DOHH2 (cell line): ENCODE results near the gene PARP8.

Source experiments
- H3F3A ChIP-seq: fragments of 200-600 bp; sonication (generic), shearing (Covaris generic); 2 replicates; pipeline ENCODE4 v1.6.0; 2016; ENCODE audit warnings: antibody characterized with exemption, mild to moderate bottlenecking; ENCODE audit not compliant: control insufficient read depth, insufficient read depth
- H3K27ac ChIP-seq: fragments of 200-600 bp; sonication (generic); 2 replicates; pipeline ENCODE4 v1.5.1; 2014; ENCODE audit warnings: low read depth, mild to moderate bottlenecking, low read length, moderate library complexity
- H3K27me3 ChIP-seq: fragments of 200-600 bp; sonication (generic); 2 replicates; pipeline ENCODE4 v1.6.1; 2014; ENCODE audit warnings: mild to moderate bottlenecking, low read length, mixed read lengths; ENCODE audit not compliant: control insufficient read depth
- H3K36me3 ChIP-seq: fragments of 200-600 bp; sonication (generic); 2 replicates; pipeline ENCODE4 v1.6.1; 2014; ENCODE audit warnings: mild to moderate bottlenecking, low read length, moderate library complexity, mixed read lengths; ENCODE audit not compliant: control insufficient read depth
- H3K4me1 ChIP-seq: fragments of 200-600 bp; sonication (generic); 2 replicates; pipeline ENCODE4 v1.6.1; 2014; ENCODE audit warnings: mild to moderate bottlenecking, low read length, mixed read lengths; ENCODE audit not compliant: control insufficient read depth
- H3K4me2 ChIP-seq: fragments of 200-600 bp; sonication (generic); 2 replicates; pipeline ENCODE4 v1.6.0; 2014; ENCODE audit warnings: mild to moderate bottlenecking, low read length, moderate library complexity
- H3K4me3 ChIP-seq: fragments of 200-600 bp; sonication (generic); 2 replicates; pipeline ENCODE4 v1.5.1; 2014; ENCODE audit warnings: mild to moderate bottlenecking, low read length, mixed read lengths
- H3K79me2 ChIP-seq: fragments of 200-600 bp; sonication (generic); 2 replicates; pipeline ENCODE4 v1.6.1; 2014; ENCODE audit warnings: mild to moderate bottlenecking, low read length, mixed read lengths; ENCODE audit not compliant: control insufficient read depth
- H3K9me2 ChIP-seq: fragments of 200-600 bp; sonication (generic); replicated peaks from 2 replicates; pipeline ENCODE4 v1.6.1; 2014; ENCODE audit warnings: mild to moderate bottlenecking, low read length, mixed read lengths; ENCODE audit not compliant: control insufficient read depth
- H3K9me3 ChIP-seq: fragments of 200-600 bp; sonication (generic); 2 replicates; pipeline ENCODE4 v1.6.1; 2014; ENCODE audit warnings: antibody characterized with exemption, low read length, mixed read lengths; ENCODE audit not compliant: control insufficient read depth, insufficient read depth
- H4K20me1 ChIP-seq: fragments of 200-600 bp; sonication (generic); 2 replicates; pipeline ENCODE4 v1.6.0; 2014; ENCODE audit warnings: low read depth, mild to moderate bottlenecking, antibody characterized with exemption, low read length, moderate library complexity; ENCODE audit not compliant: control insufficient read depth, insufficient read depth
- CTCF ChIP-seq: fragments of 200-600 bp; sonication (generic); IDR thresholded peaks from one replicate; pipeline ENCODE4 v1.5.1; 2014; ENCODE audit warnings: antibody characterized with exemption, mild to moderate bottlenecking, low read depth, low read length; ENCODE audit not compliant: poor library complexity, severe bottlenecking
- EZH2phosphoT487 ChIP-seq: fragments of 200-600 bp; sonication (generic); IDR thresholded peaks from 2 replicates; pipeline ENCODE4 v1.6.1; 2017; ENCODE audit warnings: borderline replicate concordance, mild to moderate bottlenecking, antibody characterized with exemption, low read length, moderate library complexity, mixed read lengths

PARP8 gene

DNA sequence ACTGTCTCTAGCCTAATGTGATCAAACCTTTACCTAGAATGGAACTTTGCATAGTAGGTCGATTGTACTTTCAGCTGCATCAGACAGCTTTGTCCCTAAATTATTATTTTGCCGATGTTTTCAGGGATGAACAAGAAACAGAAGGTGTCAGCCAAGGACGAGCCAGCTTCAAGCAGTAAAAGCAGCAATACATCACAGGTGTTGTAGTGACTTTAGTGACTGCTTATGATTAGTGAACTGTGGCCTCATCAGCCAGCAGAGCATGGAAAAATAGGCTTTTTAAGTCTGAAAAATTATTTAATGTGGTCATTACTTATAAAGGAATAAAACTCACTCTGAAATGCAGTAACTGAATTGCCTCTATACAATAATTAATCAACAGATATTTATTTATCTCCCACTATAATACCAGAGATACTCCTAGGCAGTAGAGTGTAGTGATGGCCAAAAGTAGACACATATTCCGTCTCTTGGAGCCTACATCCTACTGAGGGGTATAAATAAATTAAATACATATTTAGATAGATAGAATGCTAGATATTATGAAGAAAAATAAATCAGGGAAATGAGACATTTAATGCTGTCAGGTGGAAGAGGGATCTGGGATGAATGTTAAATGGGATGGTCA is 166.3 kb downstream of the PARP8 start:
- H3K4me1 ChIP-seq = no peaks in the 10 kb centered on the region
- H3K4me2 ChIP-seq = no peak overlapping the region
- H3K9me2 ChIP-seq = no peaks in the 10 kb centered on the region
- no peak for TF ChIP-seq EZH2phosphoT487
- TF ChIP-seq CTCF = no peak
- H3K4me3 ChIP-seq = no peak overlapping the region
- H3K79me2 ChIP-seq = no peaks in the 10 kb centered on the region
- H3K27me3 ChIP-seq = no peaks in the 10 kb centered on the region
- no peaks in the 10 kb centered on the region for H4K20me1 ChIP-seq
- H3K36me3 ChIP-seq = peaks cover 71% of the 10 kb centered on the region
- H3K9me3 ChIP-seq = no peaks in the 10 kb centered on the region
- no peak overlapping the region for H3K27ac ChIP-seq
- no peaks in the 10 kb centered on the region for H3F3A ChIP-seq

- Histone ChIP-seq H3K4me2 (no peak overlapping the region), H3K27me3 (no peaks in the 10 kb centered on the region), H3K4me1 (no peaks in the 10 kb centered on the region), H3F3A (no peaks in the 10 kb centered on the region), H3K9me3 (no peaks in the 10 kb centered on the region), H3K27ac (no peak overlapping the region), H3K79me2 (no peaks in the 10 kb centered on the region), H4K20me1 (no peaks in the 10 kb centered on the region), H3K36me3 (peaks cover 50% of the 10 kb centered on the region), H3K9me2 (no peaks in the 10 kb centered on the region), H3K4me3 (no peak overlapping the region)
- TF ChIP-seq EZH2phosphoT487 (no peak), CTCF (no peak)
These were observed 169.9 kb downstream of the PARP8 start for GRCh38 chr5:50836356-50836755.

- no peak for TF ChIP-seq EZH2phosphoT487
- no peak for TF ChIP-seq CTCF
- H3K27ac ChIP-seq = no peak overlapping the region
- no peaks in the 10 kb centered on the region for H3K4me1 ChIP-seq
- no peak overlapping the region for H3K4me3 ChIP-seq
- H3K9me2 ChIP-seq = no peaks in the 10 kb centered on the region
- no peaks in the 10 kb centered on the region for H3K9me3 ChIP-seq
- H3K36me3 ChIP-seq = peaks cover 42% of the 10 kb centered on the region
- H3K79me2 ChIP-seq = no peaks in the 10 kb centered on the region
- no peaks in the 10 kb centered on the region for H4K20me1 ChIP-seq
- H3F3A ChIP-seq = no peaks in the 10 kb centered on the region
- no peaks in the 10 kb centered on the region for H3K27me3 ChIP-seq
- no peak overlapping the region for H3K4me2 ChIP-seq
These were observed 173.0 kb downstream of the PARP8 start for GRCh38 chr5:50839472-50839871.
